ENCODE measurements around the gene IFNAR1.
"Not testable (repeated sequence)": the region's sequence is repeated elsewhere in the genome, so short reads cannot be mapped to it uniquely, and the experiment has no call there.

The IFNAR1 gene

DNA sequence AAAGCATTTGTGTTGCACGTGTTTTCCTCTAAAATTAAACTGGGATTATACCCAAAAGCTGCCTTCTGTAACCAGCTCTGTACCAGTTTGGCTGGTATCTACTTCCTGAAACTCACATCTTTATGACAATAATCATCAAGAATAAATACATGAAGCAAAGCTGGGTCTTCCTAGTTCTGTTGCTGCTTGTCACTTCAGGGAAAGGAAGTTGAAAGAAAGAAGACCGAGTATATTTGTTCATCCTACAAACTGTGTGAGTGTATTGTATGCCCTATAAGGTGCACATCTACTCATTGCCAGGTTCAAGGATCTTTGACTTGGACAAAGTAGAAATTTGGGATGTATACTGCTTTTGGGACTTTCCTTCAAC lies 49.3 kb downstream of the IFNAR1 start:
- DNase-seq: no peak
- ATAC-seq: no peak
- Mint-ChIP-seq H3K27me3 (peaks cover 11% of the 10 kb centered on the region), H3K4me3 (no peak overlapping the region), H3K9me3 (peaks cover 0 to 9% of the 10 kb centered on the region in 2 donors), H3K27ac (no peak overlapping the region), H3K4me1 (peaks cover 8% of the 10 kb centered on the region)

DNA sequence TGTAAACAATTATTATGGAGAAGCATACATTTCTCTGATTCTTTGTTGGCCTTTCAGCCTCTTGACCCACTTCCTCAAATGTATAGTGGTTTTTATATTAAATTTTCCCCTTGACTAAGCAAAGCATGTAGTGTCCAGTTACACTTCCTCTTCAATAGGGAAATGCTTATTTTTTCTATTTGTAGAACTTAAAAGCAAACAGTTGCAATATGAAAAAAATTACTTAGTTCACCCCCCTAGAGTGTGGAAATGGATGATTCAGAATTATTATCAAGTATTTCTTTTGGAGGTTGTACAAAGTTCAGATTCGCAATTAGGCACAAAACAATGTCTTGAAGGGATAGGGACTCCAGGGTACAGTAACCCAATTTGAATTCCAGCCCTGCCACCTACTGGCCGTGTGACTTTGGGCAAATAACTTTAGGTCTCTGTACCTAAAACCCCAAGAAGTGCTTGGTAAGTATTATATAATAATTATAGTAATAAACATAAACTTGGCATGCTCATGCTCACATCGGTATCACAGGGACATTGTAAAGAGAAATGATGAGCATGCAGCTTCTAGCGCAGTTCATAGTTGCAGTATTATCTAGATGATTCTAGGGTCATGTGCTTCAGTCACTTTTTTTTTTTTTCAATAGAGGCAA lies 49.8 kb downstream of the IFNAR1 start:
- ATAC-seq: peak; percentile 75
- Mint-ChIP-seq H3K4me3 (no peak overlapping the region), H3K27ac (no peak overlapping the region), H3K27me3 (peaks cover 11% of the 10 kb centered on the region), H3K4me1 (peaks cover 11% of the 10 kb centered on the region), H3K9me3 (peaks cover 0 to 7% of the 10 kb centered on the region in 2 donors)
- peak in 1 of 2 donors; percentile 35 for DNase-seq

- peaks cover 11% of the 10 kb centered on the region for H3K27me3 Mint-ChIP-seq
- H3K9me3 Mint-ChIP-seq: peaks cover 0 to 1% of the 10 kb centered on the region in 2 donors
- ATAC-seq: no peak
- no peak for DNase-seq
- no peak overlapping the region for H3K4me3 Mint-ChIP-seq
- H3K27ac Mint-ChIP-seq: no peak overlapping the region
- H3K4me1 Mint-ChIP-seq: peaks cover 17% of the 10 kb centered on the region
Measured at GRCh38 chr21:33375101-33375644, 50.4 kb downstream of the IFNAR1 start.

DNA sequence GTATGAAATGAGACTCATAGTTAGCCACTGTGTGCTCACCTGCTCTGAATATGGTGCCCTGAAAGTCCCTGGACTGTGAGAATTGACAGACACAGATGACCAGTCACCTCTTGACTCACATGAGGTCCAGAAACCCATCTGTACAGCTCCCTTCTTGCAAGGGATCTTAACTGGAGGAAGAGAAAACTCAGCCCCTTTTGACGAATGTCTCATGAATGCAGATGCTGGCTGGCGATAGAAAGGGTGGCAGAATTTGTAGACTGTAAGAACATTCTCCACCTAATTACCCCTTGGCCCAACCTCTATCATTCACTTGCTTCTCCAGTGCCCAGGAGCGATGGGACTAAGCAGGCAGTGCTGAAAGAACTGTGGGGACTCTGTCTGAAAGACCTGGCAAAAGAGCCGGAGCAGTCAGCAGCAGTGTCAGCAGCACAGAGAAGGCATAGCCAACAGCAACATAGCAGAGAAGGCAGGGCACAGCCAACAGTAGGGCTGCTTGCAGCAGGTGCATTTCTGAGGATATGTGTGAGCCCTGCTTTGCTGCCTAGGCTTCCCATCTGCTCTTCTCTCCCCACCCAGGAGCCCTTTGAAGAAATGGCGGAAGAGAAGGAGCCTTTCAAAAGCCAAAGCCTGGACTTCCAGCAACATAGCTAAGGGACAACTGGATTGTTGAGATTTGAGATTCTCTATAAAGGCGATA lies 52.6 kb downstream of the IFNAR1 start:
- DNase-seq: no peak
- no peak overlapping the region for H3K4me3 Mint-ChIP-seq
- no peaks in the 10 kb centered on the region for H3K9me3 Mint-ChIP-seq
- peaks cover 11% of the 10 kb centered on the region for H3K27me3 Mint-ChIP-seq
- no peak for ATAC-seq
- peaks cover 39% of the 10 kb centered on the region for H3K4me1 Mint-ChIP-seq
- H3K27ac Mint-ChIP-seq: no peak overlapping the region

DNA sequence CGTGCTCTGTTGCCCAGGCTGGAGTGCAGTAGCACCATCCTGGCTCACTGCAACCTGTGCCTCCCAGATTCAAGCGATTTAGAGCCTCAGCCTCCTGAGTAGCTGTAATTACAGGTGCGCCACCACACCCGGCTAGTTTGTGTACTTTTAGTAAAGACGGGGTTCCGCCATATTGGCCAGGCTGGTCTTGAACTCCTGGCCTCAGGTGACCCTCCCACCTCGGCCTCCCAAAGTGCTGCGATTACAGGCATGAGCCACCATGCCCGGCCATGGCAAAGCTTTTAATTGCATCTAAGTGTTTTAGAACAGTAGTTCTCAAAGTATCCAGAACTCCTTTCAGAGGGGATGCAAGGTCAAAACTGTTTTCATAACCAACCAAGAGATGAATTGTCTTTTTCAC lies 53.3 kb downstream of the IFNAR1 start:
- Mint-ChIP-seq H3K27me3 (peaks cover 11% of the 10 kb centered on the region), H3K9me3 (no peaks in the 10 kb centered on the region), H3K27ac (no peak overlapping the region), H3K4me1 (peaks cover 46% of the 10 kb centered on the region), H3K4me3 (no peak overlapping the region)
- DNase-seq (no peak), ATAC-seq (no peak)

GRCh38 chr21:33379934-33380333 lies 55.2 kb downstream of the IFNAR1 start:
- not testable (repeated sequence) for ATAC-seq

DNA sequence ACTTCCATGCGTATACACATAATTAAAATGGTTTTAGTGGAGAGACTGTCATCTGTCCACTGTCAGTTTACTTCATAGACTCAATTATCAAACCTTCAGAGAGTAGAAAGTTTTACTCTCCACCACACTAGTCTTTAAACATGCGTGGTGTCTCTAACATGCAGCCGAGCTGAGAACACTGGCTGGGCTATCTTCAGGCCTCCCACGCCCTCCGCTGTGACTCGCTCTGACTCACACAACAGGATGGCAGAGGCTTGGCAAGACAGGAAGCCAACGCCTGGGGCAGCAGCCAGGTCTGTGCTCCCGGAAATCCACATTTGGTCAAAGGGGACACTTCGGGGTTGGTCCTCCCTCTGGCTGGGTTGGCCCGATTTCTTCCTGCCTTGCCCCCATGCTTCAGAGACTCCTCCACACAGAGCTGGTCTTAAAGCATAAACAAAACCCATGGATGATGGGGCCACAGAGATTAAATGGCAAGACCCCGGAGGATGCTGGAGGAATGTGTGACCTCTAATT lies 55.8 kb downstream of the IFNAR1 start:
- Mint-ChIP-seq H3K27me3 (peaks cover 15% of the 10 kb centered on the region), H3K9me3 (no peaks in the 10 kb centered on the region), H3K27ac (peak overlapping the region in 1 of 2 donors; percentile 89), H3K4me3 (peak overlapping the region; percentile 49 to 70), H3K4me1 (peaks cover 63% of the 10 kb centered on the region)
- DNase-seq (peak; percentile 83 to 91), ATAC-seq (peak; percentile 83)

More at GRCh38 chr21:33379934-33380333, 55.2 kb downstream of the IFNAR1 start:
- H3K4me3 Mint-ChIP-seq: peak overlapping the region; percentile 60 to 70
- H3K9me3 Mint-ChIP-seq, DNase-seq: not testable (repeated sequence)
- peaks cover 11% of the 10 kb centered on the region for H3K27me3 Mint-ChIP-seq
- H3K4me1 Mint-ChIP-seq: peaks cover 63% of the 10 kb centered on the region
- peak overlapping the region in 1 of 2 donors; percentile 76 for H3K27ac Mint-ChIP-seq

GRCh38 chr21:33381381-33381780 lies 56.6 kb downstream of the IFNAR1 start:
- H3K27ac Mint-ChIP-seq: peak overlapping the region; percentile 5 to 19
- not testable (repeated sequence) for ATAC-seq, H3K9me3 Mint-ChIP-seq, DNase-seq
- H3K27me3 Mint-ChIP-seq: peaks cover 19% of the 10 kb centered on the region
- peak overlapping the region; percentile 39 to 43 for H3K4me3 Mint-ChIP-seq
- peaks cover 66% of the 10 kb centered on the region for H3K4me1 Mint-ChIP-seq

DNA sequence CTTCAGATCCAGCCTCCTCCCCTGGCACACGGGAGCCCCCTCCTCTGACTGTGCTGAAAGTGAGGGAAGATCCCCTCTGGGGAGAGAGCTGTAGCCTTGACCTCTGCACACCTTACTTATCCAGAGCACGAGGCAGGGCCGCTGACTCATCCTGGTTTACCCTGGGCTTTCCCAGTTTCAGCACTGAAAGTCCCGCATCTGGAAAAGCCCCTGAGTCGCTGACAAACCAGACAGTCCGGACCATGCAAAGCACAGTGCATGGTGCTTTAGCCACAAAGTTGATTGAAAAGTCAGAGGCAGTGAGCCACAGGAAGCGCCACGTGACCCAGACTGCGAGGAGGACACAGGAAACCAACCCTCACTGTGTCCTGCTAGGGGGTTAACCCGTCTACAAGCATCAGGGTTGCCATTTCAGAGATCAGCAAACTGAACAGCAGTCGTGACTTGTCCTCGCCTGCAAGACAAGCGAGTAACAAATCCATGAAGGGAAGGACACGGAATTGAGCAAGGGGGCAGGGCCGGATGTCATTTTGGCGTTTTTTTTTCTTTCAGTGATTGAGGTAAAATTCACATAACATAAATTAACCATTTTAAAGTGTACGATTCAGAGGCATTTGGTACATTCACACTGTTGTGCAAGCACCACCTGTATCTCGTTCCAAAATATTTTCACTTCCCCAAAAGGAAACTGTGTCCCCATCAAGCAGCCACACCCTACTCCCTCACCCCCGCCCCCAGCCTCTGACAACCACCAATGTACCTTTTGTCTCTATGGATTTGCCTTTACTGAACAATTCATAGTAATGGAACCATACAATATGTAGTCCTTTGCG lies 58.5 kb downstream of the IFNAR1 start:
- Mint-ChIP-seq H3K4me1 (peaks cover 66% of the 10 kb centered on the region), H3K27ac (no peak overlapping the region), H3K4me3 (peak overlapping the region; percentile 73 to 81), H3K9me3 (no peaks in the 10 kb centered on the region), H3K27me3 (peaks cover 8% of the 10 kb centered on the region)
- DNase-seq (peak; percentile 75 to 91), ATAC-seq (peak; percentile 86)

DNA sequence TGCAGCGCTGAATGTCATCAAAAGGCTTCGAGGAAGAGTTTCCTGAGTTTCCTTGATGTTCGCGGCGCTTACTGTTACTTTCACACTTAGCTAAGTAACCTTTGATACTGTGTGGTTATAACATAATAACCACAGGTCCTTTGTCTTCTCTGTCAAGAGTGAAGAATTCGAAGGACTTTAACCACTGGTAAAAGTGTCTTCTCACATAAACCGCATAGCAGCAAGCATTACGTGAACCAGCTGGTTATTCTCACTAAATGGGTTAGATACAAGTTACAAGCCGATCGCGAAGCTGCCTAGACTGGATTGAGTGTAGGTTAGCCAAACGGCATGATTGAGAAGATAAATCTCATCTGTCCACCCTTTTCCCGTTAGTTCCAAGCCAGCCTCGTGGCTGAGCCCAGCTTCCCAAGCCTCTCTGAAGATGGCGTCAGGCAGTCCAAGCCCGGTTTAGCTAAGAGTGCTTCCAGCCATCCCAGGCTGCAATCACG lies 60.1 kb downstream of the IFNAR1 start:
- Mint-ChIP-seq H3K27ac (no peak overlapping the region), H3K4me3 (peak overlapping the region; percentile 62 to 76), H3K27me3 (peaks cover 17% of the 10 kb centered on the region), H3K9me3 (no peaks in the 10 kb centered on the region), H3K4me1 (peaks cover 64% of the 10 kb centered on the region)
- peak; percentile 67 for ATAC-seq
- DNase-seq: peak; percentile 35 to 50

- Mint-ChIP-seq H3K4me3 (no peak overlapping the region), H3K9me3 (no peaks in the 10 kb centered on the region), H3K4me1 (peaks cover 50% of the 10 kb centered on the region), H3K27ac (no peak overlapping the region), H3K27me3 (peaks cover 29% of the 10 kb centered on the region)
- no peak for ATAC-seq
- DNase-seq: no peak
Measured at GRCh38 chr21:33386222-33386784, 61.5 kb downstream of the IFNAR1 start.

DNA sequence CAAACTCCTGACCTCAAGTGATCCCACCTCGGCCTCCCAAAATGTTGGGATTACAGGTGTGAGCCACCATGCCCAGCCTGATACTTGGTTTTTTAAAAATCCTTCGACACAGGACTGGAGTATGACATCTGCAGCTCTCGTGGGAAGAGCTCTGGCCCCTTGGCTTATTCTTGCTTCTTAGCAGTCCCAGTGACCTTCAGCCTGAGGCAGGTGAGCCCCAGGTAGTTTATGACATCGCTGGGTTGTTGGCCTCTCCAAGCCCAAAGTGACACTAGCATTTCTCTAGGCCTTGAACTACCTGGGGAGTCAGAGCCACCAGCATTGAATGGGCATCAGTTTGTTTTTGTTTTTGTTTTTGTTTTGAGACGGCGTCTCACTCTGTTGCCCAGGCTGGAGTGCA lies 62.5 kb downstream of the IFNAR1 start:
- no peak overlapping the region for H3K27ac Mint-ChIP-seq
- H3K4me1 Mint-ChIP-seq: peaks cover 40% of the 10 kb centered on the region
- H3K4me3 Mint-ChIP-seq: no peak overlapping the region
- H3K27me3 Mint-ChIP-seq: peaks cover 34% of the 10 kb centered on the region
- DNase-seq (no peak), ATAC-seq (no peak)
- H3K9me3 Mint-ChIP-seq: no peaks in the 10 kb centered on the region

GRCh38 chr21:33388188-33388587 lies 63.4 kb downstream of the IFNAR1 start:
- H3K4me3 Mint-ChIP-seq: no peak overlapping the region
- peaks cover 43% of the 10 kb centered on the region for H3K27me3 Mint-ChIP-seq
- H3K27ac Mint-ChIP-seq: no peak overlapping the region

DNA sequence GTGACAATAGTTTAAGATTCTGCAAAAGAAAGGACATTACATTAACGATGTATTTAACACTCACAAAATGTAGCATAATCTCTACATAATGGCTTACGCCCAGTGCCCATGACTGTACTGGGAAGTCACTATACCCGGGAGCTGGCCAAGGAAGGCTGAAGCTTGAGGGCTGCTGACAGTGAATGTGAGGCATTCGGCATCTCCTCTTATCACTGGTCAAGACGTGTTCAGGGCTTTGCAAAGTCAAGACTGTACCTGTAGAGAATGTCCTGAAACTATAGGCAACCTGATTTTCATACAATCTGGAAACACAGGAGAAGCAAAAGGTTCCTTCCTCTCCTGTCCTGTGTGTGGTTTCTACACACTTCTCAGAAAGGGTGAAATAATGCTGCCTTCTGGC lies 65.7 kb downstream of the IFNAR1 start:
- Mint-ChIP-seq H3K4me3 (no peak overlapping the region), H3K4me1 (peaks cover 11% of the 10 kb centered on the region), H3K9me3 (no peaks in the 10 kb centered on the region), H3K27me3 (peaks cover 54% of the 10 kb centered on the region), H3K27ac (no peak overlapping the region)
- DNase-seq (no peak), ATAC-seq (no peak)

More at GRCh38 chr21:33388188-33388587, 63.4 kb downstream of the IFNAR1 start:
- H3K9me3 Mint-ChIP-seq: no peaks in the 10 kb centered on the region
- DNase-seq: no peak
- ATAC-seq: no peak
- peaks cover 31% of the 10 kb centered on the region for H3K4me1 Mint-ChIP-seq

- H3K4me3 Mint-ChIP-seq: no peak overlapping the region
- H3K27me3 Mint-ChIP-seq: peaks cover 54% of the 10 kb centered on the region
- ATAC-seq (no peak), DNase-seq (no peak)
- H3K9me3 Mint-ChIP-seq: no peaks in the 10 kb centered on the region
- no peak overlapping the region for H3K27ac Mint-ChIP-seq
- peaks cover 11% of the 10 kb centered on the region for H3K4me1 Mint-ChIP-seq
Measured at GRCh38 chr21:33391656-33392055, 66.9 kb downstream of the IFNAR1 start.
